SIG-M5 treated with dmso at 0.1 percent for 504 hours (cell line): ENCODE results near the gene CNTN1.

Source experiments
- DNase-seq: peaks from one replicate; lab custom pipeline; 2025; ENCODE audit not compliant: unreplicated experiment; lab: John Stamatoyannopoulos, UW

Gene CNTN1

DNA sequence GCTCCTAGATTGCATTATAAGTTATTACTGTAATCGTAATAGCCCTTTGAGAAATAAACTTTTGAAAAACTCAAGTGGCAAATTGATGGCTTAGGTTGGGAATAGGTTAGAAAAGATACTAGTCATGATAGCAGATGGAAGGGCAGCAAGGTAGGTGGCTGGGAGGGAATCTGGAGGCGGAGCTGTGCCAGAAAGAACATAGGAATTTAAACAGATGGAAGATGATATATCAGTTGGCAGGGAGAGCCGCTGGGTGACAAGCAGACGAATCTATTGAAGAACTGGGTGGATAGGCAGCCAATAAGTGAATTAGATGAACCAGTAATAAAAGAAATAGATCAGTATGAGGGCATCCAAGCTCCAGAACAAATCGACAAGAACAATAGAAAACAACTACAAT lies 142.1 kb downstream of the CNTN1 start:
- DNase-seq = no peak

DNA sequence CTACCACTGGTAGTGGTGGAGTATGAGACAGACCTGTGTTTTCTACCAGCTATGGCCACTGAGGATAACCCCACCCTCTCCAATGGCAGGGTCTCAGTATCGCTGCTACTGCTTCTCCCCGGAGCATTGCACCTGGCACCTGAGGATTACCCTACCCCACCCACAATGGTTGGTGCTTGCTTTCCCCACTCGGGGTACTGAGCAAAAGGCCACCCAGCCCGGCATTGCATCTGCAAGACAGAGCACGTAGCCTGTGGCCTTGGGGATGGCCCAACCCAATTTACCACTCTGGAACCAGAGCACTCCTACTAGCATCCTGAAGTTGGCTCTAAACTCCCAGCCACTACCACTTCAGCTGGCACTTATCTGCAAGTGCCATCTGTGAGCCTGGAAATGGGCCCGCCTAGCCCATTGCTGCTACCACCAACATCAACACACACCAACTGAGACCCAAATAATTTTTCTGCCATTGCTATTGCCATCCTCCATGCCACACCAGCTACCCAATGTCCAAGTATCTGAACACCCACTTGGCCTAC lies 145.7 kb downstream of the CNTN1 start:
- no peak for DNase-seq

DNA sequence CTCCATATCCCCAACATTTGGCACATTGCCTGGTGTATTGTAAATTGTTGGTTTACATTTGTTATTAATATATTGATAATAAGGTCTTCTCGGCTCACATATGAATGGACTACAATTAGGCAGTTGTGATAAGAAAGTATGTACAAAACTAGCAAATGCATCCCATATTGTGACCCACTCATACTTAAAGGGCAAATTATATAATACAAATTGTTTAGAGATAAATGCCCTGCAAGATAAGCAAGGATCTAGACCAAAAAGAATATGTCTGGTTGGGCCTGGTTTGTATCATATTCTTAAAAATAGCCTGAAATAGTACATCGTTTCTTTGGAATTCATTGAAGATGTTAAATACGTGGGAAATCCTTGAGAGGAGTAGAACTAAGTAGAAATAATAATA lies 151.3 kb downstream of the CNTN1 start:
- no peak for DNase-seq

DNA sequence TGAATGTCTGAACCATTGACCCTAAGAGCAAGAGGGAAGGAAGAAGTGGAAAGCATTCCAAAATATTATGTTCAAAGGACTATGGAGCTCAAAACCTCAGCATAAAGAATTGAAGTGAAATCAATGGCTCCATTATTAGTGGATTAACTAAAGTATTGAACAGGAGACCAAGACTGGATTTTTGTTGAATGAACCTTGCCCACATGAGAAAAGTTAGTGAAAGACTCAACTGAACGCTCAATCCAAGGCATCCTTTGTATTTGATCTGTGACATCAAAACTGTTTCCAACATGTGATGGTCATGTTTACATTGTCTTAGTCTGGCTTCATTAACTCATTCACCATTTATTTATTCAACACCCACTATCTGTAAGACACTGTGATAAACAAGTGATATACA lies 161.0 kb downstream of the CNTN1 start:
- DNase-seq = no peak

DNA sequence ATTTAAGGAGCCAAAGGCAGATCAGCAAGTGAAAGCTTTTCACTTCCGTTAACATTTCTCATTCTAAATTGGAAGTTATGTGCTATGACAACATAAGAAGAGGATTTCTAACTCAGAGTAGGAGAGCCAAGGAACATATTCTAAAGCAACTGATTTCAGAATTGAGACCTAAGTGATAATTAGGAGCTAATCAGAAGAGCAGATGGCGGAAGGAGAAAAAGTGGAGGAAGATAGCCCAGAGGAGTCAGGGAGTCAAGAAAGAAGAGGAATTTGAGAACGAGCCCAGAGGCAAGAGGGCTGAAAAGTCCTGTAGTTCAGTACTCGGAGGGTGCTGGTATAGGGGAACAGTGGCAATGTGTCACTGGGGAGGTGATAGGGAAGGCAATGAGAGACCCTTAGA lies 162.4 kb downstream of the CNTN1 start:
- no peak for DNase-seq

DNA sequence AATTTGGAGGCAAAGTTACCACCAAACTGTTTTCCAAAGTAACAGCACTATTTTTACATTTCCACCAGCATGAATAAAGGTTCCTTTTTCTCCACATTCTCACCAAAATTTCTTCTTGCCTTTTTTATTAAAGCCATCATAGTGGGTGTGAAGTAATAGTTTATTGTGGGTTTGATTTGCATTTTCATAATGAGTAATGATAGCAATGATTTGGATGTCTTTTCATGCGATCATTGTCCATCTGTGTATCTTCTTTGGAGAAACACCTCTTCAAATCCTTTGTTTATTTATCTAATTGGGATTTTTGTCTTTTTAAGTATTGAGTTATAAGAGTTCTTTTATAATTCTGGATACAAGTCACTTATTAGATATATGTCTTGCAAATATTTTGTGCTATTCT lies 172.7 kb downstream of the CNTN1 start:
- DNase-seq = no peak

DNA sequence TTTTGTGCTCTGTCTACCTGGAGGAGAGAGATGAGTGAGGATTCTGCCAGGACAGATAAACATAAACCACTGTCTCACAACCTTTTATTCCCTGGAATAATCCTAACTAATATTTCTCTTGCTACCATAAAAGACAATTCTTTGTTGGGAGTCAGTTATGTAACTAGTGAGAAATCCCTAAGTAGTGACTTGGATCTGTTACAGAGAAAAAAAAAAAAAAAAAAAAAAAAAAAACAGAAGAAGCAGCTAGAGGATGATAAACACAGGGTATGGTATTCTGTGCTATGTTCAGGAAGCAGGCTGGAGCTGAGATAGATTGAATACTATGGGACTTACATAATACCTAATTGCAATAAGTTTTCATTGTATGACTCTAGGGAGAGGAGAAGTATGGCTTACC lies 178.7 kb downstream of the CNTN1 start:
- DNase-seq = no peak

DNA sequence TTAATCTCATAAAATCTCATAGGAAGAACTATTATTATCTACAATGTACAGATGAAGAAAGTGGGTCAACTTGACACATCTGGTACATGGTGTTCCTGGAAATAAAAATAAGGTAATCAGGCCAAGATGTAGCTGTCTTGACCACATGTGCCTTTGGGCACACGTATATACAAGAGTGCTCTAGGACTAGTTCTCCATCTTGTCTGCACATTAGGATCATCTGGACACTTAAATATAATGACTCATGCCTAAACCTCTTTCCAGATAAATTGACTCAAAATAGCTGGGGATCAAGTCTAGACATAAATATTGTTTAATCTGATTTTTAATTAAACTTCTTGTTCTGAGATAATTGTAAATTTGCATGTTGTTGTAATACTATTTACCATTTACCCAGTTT lies 182.6 kb downstream of the CNTN1 start:
- DNase-seq = no peak

DNA sequence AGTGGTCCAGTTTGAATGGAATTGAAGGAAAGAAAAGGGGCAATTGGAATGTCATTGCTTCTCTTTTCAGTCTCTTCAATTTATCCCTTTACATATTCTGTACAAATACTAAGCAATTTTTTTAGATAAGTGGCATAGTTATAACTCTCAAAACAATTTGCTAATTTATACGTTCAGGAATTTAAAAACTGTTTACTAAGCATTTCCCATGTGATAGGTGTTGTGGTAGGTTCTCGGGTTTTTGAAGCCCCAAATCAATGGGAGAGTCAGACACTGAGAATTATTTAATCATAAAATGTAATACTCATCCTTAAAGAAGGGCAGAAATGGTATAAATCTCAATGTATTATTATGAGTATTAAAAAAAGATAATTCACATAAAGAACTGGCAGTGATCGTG lies 197.1 kb downstream of the CNTN1 start:
- DNase-seq = no peak

DNA sequence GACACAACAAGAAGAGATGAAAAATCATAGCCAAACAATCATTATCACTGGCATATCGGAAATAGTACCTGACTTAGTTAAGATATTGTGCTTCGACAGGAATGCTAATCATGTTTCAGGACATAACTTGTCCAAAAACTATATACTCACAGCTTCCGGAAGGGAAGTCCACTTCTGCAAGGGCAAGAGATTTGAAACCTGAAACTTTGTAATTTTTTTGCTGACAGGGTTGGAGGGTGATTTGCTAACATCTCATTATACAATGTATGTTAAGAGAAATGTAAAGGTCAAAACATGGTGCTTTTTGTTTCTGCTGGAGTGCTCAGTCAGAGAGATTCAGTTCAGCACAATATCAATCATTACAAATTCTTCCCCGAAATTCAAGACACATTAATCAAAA lies 200.3 kb downstream of the CNTN1 start:
- no peak for DNase-seq

DNA sequence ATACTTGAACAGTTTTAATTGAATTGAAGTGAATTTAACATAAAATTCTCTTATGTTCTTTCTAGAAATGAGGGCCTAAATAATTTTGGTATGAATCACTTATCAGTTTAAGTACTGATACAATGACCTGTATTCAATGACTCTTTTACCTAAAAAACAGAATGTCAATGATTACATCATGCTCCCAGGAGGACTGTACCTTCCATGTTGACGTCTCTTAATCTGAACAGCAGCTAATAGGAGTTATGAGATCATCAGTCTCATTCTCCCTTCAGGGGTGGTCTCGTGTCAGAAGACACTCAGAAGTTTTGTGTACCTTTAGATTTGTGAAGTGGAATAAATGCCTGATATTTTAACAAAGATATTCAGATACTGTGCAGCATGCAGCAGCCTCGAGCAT lies 206.3 kb downstream of the CNTN1 start:
- DNase-seq = no peak

DNA sequence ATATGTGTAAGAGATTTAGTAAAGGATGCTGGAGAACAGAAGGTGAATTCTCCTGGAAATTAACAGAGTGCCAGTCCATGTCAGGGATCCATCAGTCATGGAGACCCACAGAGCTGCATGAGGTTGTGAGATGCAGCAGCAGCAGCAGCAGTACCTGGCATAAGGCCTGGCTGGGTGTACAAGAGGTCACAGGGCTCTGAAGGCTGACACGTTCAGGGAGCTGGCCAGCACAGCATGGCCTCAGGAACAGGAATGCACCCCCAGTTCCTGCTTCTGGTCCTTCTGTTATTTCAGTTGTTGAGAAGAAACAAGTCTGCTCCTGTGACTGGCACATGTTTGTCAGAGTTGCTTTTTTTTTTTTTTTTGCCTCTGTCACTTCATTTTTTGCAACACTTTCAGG lies 210.8 kb downstream of the CNTN1 start:
- no peak for DNase-seq

DNA sequence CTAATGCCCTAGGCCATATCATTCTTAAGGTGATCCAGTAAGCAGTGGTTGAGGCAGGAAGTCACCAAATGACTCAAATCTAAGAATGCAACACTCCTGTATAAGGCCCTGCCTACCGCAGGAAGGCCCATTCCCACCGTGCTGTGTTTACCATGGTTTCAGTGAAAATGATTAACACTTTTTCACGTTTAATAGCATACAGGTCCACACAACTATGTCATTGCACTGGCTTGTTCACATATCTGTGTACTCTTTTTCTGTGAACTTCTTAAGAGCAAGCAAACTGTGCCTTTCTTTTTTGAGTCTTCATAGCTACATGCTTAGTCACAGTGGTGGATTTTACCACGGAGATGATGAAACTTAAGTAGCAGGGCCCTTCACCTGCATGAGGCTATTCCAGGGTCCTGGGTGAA lies 214.9 kb downstream of the CNTN1 start:
- no peak for DNase-seq

DNA sequence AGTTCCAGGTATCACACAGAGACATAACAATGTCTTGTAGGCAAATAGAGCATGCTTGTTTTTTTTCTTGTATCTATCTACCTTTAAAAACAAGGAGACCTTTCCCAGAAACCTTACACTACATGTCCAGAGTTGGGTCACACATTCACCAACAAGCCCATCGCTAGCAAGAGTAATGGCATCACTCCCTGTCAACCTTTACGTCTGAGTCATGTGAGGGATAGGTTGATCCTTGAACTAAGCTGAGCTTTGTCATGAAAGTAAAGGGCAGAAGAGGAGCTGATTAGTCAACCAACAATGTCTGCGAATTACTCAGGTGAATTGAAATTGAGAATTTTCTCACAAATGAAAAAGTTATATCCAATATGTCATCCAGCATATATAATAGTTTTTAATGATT lies 219.4 kb downstream of the CNTN1 start:
- DNase-seq = no peak

DNA sequence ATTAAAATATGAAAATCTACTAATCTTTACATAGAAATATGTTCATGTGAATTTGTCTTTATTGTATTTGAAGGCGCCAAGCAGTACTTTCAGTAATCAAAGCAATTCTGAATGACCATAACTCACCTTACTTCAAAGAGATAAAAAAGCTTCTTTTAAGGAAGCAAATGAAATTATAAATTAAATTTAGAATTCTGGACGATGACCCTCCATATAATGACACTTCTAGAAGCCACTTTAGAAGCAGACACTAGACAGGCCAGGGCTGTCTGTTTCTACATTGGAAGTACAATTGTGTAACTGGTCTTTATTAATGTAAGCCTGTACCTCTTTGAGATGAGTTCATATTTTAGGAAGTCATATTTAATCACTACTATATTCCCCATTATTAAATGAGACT lies 222.9 kb downstream of the CNTN1 start:
- DNase-seq = no peak

DNA sequence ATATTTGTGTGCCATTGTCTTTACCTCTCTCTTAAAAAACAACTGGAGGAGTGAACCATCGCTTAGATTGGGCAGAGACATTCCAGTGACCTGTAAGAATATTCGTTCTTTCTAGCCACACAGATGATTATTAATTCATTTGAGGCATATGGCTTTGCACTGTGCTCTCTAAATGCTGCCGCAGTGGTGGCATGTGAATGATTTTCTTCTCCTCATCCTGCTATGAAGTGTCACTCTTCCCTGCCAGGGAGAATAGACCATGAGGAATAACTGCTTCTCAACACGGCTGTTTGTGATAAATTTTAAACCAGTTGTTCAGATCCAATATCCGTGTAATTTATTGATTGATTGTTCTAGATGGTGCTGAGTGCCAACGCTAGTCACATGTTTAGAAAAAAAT lies 225.3 kb downstream of the CNTN1 start:
- DNase-seq = no peak

DNA sequence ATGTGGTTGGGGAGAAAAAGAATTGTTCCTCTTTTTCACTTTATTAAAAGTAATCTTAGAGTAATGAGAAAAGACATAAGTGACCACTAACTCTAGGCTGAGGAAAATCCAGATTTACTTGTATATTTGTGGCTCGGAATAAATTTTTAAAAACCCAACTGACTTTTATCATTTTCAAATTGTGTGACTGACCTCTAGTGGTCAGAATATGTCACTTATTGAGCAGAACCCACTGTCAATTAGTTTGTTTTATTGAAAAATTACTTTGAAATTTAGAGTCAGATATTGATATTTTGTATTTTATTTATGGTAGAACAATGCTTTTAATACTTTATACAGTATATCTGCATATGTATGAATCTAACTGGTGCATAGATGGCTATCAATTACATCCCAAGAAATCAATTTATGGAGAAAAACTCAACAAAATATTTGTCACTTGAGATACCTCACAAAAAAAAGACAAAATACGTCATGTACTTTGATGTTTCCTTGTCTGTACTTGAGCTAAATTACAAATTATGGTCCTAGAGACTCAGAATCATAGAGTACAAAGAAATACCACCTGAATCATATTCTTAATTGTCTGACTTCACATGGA lies 229.4 kb downstream of the CNTN1 start:
- peak; percentile 26 for DNase-seq

DNA sequence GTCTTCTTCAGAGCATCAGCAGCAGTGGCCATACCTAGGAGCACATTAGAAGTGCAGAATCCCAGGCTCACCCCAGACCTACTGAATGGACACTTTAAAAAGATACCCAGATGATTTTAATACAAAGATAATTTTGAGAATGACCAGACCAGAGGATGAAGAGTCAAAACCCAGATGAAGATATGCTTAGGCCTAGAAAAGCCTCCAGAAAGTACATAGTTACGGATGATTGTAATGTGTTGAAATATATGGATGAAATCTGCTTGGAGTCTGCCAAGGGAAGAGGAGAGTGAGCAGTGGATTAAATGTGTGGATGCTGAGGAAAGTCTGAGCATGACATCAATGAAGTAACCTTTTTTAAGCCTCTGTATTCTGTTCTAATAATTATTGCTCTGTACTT lies 245.7 kb downstream of the CNTN1 start:
- DNase-seq = no peak

DNA sequence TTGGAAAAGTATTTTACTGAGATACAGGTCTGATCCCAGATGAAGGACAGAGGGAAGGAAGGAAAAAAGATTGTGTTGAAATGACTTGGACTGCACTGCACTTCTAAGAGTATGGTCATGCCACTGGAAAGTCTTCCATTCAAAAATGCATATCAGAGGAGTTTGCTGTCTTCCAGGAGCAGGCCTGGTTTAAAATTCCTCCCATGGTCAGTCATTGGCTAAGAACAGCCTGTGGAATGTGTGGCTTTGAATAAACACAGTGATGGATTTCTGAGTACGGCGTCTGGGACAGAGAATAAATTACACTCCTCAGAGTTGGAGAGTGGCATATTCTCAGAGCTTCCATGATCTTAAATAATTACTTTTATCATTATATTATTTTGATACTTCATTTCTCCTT lies 250.1 kb downstream of the CNTN1 start:
- no peak for DNase-seq

DNA sequence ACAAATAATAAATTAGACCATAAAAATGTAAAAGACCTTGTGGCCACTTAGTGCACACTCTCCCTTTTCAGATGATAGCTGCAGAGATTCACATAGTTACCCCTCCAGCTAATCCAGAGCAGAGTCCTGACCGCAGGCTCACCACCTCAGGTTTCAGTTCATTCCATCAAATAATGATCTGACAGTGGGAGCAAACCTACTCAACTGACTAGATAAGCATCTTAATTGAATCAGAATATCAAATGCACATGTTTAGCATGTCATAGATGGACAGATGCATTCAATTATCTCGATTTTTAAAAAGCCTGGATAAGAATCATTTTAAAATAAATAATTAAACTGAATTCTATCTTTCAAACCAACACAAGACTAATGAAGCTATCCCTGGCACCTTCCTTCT lies 253.5 kb downstream of the CNTN1 start:
- DNase-seq = no peak

DNA sequence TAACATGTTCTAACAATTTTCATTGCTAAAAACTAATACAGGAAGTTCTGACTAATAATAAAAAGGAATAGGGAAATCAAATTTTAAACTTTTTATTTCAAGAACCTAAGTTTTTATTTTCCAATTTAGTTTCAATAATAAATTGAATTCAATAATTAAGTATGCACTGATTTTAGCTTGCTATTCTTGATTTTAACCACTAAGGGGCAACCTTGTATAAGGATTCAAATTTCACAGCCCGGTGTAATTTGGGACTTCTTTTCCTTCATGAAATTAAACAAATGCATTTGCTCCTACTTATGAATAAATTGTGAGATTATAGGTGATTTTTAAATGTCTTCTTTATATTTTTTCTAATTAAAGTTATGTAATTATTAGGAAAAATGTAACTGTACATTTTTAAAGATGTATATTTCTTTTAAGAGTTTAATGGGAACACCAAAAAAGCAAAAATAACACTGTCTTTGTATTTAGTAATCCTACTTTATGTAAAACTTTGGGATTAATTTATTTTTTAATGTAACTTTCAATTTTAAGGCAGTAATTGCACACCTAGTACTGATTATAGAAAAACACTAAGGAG lies 254.5 kb downstream of the CNTN1 start:
- DNase-seq = peak; percentile 5

DNA sequence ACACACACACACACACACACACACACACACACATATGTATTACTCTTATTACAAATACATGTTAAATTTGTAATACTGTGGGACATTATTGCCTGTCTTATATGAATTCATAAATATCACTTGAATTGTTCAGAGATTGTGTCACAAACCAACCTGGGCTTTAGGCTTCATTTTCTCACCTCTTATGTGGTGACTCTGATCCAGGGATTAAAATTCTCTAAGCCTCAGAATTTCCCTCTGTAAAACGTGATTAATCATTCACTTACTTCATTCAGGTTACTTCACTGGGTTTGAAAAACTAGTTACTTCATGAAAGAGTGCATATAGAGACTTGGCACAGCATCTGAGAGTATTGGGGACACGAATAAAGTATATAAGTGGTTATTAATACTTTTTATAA lies 255.6 kb downstream of the CNTN1 start:
- DNase-seq = no peak

DNA sequence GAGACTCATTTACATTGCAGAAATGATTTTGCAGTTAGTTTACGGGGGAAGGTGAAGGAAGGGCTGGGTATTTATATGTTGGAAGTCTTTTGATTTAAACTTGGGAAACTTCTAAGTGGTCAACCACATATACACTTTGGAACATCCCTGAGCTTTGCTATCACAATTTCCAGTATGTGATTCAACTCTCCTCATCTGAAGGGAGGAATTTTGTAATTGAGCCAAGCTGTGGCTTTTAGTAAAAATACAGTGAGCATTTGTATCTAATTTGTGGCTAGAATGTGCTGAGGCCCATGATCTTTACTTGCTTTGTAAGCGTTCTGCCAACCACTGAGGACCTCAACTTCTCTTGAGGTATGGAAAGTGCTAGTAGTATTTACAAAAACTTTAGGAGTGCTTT lies 260.8 kb downstream of the CNTN1 start:
- no peak for DNase-seq
